Astrocyte of the hippocampus (primary cell): Measurements from ENCODE around the gene PROKR1.
"Not testable (repeated sequence)": the region's sequence is repeated elsewhere in the genome, so short reads cannot be mapped to it uniquely, and the experiment has no call there.

Experiments
- DNase-seq: peaks from one replicate; pipeline ENCODE4 v3.0.0; 2011; ENCODE audit warnings: low read depth, low spot score

Gene PROKR1

DNA sequence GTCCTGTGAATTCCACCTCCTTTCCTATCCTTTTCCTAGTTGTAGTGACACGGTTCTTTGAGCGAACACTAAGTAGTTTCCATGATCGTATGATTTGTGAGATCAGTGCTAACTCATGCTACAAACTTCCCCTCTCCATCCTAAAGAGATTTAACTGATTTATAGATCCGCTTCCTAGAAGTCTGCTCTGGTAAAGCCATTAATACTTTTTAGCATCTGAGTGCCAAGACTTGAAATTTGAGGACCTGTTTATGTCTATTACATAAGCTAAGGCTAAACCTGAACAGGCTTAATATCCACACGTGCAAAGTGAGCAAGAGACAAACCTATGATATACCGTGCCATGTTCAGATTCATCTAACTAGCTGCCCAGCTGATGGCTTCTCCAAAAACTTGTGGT is 14.9 kb downstream of the PROKR1 start:
- DNase-seq, result no peak

DNA sequence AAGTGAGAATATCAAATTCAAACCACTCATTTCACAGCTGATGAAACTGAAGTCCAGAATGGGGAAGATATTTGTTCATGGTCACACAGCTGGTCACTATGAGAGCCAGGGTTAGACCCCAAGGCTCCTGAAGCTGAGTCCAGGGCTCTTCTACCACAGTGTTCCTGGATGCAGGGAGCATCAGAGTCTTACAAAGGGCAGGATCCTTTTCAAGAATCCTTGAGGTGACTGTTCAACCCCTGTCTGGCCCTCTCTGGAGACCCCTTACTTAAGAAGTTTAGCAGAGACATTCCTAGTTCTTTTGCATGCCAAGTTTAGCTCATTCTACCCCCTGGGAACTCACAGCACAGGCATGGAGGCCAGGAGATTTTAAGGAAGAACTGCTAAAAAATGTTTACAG is 15.7 kb downstream of the PROKR1 start:
- no peak for DNase-seq

DNA sequence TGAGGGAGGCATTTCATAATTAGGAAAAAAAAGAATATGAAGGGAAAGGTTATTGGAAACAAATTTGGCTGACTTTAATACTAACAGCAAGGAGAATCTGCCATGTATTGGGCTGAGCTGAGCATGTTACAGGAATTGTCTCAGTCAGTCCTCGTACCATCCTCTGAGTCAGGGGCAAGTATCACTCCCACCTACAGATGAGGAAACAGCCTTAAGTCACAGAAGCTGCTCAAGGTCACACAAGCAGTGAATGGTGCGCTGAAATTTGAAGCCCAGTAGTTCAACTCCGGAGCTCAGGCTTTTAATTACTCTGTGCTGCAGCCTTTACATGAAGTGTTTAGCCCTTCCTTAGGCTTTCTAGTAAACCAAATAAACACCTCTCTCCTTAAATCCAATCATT is 17.3 kb downstream of the PROKR1 start:
- no peak for DNase-seq

DNA sequence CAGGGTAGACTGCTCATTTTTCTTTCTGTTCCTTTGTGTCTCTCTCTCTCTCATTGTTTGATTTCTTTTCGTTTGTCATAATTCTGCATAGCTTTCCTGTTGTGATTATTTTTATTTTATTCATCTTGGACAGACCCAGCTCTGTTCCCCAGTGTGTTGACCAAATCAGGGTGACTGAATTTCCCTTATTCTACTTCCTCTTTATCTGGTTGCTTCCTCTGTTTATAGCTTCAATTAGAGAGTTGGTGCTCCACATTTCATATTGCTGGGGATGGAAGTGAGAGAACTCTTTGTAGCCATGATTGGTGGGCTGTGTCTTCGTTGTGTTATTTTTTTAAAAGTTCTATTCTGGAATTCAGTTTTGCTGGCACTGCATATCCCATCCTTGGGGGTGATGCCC is 19.1 kb downstream of the PROKR1 start:
- DNase-seq, result no peak

DNA sequence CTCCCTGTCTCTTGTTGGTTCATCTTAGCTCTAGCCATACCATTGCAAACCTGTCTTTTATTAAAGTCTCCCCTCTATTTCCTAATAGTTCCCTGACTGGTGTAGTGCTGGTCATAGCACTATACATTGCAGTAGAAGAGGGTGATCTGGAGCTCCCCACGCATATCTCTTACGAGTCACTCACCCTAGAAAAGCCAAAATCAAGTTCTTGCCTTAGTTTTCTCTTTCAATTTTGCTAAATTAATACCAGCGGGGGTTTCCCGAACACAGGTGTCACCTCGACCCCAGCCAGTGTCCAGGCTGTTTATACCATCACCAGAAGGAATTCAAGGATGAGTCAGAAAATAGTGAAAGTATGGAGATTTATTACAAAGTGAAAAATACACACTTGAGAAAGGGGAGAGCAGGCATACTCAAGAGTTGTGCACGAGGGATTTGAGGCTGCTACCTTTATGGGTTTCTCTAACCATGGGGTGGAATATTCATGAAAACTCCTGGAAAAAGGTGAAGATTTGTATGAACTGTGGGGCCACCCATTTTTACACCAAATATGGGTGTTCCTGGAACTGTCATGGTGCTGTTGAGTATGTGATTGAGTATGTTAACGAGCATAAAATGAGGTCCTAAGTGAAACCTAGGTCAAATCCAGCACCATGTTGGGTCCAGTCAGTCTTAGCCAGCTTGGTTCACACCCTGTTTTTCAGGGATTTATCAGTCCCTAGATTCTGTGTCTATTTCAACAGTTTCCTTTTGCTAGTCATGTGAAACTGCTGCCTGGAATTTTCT is 20.2 kb downstream of the PROKR1 start:
- DNase-seq, result no peak

DNA sequence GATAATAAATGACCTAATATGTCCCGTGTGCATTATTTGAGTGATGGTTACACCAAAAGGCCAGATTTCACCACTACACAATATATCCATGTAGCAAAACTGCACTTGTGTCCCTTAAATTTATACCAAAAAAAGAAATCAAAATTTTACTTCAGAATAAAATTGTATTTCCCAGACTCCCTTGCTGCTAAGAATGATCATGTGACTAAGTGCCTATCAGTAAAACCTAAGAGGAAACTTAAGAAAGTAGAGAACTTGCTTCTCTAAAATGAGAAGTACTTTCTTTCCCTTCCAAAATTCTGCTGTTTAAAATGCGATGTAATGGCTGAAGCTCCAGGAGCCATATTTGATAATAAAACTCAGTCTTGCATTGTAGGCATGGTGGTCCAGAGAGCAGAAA is 24.0 kb downstream of the PROKR1 start:
- DNase-seq, result no peak

DNA sequence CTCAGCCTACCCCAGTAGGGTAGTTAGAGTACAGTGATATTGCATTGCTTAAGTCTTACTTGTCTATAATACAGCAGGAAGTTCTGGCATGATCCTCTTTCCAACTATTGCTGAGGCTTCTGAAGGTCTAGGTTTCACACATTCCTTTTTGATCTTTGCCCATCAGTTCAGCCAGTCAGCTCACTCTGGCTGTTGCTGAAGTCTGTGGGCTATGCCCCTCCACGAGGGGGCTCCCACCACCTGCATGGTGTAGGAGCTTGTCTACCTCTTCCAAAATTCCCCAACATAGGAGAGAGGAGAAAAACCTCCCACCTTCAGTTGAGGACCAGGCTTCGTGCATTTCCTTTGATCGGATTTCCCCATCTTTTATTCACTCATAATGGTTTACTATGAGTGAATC is 26.3 kb downstream of the PROKR1 start:
- no peak for DNase-seq

DNA sequence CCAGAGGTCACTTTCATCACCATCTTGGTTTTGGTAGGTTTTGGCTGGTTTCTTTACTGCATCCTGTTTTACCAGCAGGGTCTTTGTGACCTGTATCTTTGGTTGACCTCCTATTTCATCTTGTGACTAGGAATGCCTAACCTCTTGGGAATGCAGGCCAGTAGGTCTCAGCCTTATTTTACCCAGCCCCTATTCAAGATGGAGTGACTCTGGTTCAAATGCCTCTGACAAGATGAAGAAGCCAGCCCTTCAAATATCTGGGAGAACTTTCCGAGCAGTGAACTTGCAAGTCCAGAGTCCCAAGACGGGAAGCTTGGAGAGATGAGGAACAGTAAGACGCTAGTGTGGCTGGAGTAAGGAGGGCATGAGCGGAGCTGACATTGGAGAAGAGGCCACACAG is 28.6 kb downstream of the PROKR1 start:
- no peak for DNase-seq

DNA sequence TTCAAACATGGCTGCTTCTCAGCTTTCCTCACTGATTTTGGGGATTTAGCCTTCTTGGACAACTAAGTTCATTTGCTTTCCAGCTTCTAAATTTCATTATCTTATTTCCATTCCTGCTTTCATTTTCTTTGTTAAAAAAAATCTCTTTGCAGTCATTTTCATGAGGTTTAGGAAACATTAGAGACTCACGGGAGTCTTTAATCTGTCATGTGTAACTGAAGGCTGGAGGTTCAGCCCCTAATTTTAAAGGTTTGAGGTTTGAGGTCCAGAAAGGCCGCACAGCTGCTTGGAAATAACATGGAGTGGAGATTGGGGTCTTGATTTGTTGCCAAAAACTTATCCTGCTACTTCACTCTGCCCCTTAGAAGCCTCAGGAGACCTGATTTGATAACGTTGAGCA is 30.3 kb downstream of the PROKR1 start:
- no peak for DNase-seq

DNA sequence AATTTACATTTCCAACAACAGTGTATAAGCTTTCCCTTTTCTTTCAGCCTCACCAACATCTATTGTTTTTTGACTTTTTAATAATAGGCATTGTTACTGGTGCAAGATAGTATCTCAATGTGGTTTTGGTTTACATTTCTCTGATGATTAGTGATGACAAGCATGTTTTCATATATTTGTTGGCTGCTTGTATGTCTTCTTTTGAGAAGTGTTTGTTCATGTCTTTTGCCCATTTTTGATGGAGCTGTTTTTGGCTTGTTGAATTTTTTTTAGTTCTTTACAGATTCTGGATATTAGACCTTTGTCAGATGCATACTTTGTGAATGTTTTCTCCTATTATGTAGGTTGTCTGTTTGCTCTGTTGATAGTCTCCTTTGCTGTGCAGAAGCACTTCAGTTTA is 32.1 kb downstream of the PROKR1 start:
- no peak for DNase-seq

DNA sequence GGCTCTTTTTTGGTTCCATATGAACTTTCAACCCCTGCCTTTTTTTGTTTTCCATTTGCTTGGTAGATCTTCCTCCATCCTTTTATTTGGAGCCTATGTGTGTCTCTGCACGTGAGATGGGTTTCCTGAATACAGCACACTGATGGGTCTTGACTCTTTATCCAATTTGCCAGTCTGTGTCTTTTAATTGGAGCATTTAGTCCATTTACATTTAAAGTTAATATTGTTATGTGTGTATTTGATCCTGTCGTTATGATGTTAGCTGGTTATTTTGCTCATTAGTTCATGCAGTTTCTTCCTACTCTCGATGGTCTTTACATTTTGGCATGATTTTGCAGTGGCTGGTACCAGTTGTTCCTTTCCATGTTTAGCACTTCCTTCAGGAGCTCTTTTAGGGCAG is 34.5 kb downstream of the PROKR1 start:
- DNase-seq, result not testable (repeated sequence)

DNA sequence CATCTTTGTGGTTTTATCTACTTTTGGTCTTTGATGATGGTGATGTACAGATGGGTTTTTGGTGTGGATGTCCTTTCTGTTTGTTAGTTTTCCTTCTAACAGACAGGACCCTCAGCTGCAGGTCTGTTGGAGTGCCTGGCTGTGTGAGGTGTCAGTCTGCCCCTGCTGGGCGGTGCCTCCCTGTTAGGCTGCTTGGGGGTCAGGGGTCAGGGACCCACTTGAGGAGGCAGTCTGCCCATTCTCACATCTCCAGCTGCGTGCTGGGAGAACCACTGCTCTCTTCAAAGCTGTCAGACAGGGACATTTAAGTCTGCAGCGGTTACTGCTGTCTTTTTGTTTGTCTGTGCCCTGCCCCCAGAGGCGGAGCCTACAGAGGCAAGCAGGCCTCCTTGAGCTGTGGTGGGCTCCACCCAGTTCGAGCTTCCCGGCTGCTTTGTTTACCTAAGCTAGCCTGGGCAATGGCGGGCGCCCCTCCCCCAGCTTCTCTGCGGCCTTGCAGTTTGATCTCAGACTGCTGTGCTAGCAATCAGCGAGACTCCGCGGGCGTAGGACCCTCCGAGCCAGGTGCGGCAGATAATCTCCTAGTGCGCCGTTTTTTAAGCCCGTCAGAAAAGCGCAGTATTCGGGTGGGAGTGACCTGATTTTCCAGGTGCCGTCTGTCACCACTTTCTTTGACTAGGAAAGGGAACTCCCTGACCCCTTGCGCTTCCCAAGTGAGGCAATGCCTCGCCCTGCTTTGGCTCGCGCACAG is 36.0 kb downstream of the PROKR1 start:
- DNase-seq, result not testable (repeated sequence)

DNA sequence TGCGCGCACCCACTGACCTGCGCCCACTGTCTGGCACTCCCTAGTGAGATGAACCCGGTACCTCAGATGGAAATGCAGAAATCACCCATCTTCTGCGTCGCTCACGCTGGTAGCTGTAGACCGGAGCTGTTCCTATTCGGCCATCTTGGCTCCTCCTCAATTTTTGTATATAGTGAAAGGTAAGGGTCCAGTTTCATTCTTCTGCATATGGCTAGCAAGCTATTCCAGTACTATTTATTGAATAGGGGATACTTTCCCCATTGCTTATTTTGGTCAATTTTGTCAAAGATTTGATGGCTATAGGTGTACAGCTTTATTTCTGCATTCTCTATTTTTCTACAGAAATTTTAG is 36.5 kb downstream of the PROKR1 start:
- DNase-seq, result not testable (repeated sequence)

DNA sequence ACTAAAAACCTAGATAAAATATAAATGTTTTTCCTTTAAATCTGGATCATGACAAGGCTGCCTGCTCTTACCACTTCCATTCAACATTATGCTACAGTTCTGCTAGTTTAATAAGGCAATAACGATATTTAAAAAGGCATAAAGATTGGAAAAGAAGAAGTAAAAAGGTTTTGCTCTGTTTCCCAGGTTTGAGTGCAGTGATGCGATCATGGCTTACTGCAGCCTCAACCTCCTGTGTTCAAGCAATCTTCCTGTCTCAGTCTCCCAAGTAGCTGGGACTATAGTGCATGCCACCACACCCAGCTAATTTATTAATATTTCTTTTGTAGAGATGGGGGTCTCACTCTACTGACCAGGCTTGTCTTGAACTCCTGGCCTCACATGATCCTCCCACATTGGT is 40.8 kb downstream of the PROKR1 start:
- no peak for DNase-seq

DNA sequence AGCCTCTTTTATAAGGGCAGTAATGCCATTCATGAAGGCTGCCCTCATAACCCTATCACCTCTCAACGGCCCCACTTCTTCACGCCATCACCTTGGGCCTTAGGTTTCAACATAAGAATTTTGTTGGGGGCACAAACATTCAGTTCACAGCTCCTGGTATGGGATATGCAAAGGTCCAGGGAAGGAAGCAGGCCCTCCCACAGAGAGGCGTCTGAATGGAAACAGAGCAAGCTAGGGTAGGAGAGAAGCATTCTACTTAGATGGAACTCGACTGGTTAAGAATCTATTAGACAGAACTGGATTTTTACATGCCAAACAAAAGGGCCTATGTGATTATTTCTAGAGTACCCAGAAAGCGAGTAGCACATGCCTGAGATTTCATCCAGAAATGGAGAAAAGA is 42.8 kb downstream of the PROKR1 start:
- DNase-seq, result no peak

DNA sequence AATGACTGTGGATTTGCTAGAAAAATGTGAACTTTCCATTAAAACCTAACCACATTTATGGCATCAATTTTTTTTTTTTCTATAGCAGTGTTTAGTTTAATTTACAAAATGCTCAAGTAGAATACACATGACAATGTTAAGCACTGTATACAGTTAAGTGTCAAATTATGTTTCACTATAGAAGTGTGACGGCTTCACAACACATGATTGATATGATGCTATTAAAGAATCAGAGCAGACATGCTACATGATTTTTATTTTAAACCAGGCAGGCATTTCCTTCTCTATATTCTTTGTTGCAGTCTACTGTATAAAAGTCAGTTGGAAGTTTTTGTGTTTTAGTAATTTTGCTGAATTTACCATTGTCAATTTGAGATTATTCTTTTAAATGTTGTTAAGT is 43.6 kb downstream of the PROKR1 start:
- DNase-seq, result no peak

DNA sequence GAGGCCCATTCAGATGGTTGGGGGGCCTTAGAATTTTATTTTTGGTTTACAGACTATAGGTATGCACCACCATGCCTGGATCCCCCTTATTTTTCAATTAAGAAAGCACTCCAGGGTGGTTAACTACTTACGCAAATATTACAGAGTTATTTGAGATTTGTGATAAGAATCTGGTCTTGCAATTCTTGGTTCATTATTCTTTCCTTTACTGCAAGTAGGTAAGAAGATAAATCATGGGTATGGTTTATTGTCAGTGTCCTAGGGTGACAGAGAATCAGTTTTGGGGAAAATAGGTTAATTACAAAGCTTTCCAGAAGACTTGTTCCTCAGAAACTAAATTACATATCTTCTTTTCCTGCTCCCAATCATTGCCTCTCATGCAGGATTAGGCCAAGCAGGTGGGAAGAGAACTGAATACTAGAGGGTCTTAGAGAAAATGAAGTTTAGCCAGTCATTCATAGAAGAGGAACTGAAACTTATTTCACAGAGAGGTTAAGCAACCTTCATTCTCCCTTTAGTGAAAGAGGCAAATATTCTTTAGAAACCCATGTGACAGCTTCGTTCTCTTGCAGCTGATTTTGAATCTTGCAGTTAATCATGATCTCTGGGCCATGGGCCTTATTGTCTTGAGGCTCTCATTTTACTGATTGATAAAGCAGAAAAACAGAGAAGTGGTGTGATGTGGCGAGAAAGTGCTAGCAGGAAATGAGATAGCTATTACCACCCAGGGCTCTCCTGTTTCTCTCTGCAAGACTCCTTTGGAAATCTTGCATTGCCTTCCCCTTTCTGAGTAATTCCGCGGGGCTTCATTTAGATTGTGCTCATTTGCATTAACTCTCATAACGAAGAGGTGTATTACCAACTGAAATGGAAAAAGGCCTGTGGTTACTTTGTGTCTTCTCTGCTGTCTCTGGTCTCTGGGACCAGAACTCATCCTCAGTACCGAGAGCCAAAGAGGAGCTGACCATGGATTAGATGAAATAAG is 46.5 kb downstream of the PROKR1 start:
- no peak for DNase-seq

DNA sequence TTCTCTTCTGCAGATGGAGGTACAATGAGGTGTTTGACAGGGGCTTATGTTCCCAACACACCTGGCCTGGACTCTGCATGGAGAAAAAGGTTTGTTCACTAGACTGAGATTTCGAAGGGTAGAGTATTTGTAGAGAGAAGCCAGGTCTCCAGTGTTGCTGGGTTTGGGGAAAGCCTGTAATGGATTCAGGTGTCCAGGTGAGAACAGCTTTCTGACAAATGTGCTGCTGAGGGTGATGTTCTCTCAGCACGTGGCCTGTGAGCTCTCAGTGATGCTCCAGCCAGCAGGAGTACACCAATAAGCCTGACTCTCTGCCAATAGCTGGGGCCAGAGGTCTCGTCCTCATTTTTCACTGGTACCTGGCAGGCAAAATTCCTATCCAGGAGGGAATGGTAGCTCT is 47.5 kb downstream of the PROKR1 start:
- no peak for DNase-seq

DNA sequence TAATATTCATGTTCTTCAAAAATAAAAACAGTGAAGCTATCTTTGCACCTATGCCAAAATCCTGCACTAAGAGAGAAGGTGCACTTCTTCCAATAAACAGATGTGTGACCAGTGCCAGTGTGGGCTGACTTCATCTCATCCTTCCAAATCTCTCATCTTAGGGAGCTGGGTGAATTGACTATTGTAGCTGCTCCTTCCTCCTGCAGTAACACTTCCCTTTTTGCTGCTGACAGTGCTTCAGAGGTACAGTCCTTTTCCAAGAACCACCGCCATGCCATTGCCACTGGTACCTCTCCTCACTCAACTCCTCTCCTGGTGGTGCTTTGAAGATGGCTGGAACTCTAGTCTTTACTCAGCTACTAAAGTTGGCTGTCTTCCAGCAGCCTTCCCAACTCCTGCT is 49.1 kb downstream of the PROKR1 start:
- no peak for DNase-seq

DNA sequence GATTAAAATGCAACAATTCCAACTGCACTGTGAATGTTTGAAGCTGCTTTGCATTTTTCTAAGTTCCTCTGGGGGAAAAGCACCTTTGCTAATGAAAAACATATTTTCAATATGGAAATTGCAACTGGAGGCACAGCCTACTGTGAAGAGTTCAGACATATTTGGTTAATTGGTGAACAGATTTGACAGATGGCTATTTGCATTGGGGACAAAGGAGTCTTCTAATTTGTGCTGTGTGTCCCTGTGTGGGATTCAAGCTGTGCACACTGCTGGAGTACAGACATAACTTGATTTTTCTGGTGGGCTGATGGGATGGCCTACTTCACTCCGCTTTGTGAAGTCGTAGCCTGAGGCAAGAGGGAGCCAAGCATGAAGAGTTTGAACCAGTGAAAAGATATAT is 50.6 kb downstream of the PROKR1 start:
- no peak for DNase-seq

DNA sequence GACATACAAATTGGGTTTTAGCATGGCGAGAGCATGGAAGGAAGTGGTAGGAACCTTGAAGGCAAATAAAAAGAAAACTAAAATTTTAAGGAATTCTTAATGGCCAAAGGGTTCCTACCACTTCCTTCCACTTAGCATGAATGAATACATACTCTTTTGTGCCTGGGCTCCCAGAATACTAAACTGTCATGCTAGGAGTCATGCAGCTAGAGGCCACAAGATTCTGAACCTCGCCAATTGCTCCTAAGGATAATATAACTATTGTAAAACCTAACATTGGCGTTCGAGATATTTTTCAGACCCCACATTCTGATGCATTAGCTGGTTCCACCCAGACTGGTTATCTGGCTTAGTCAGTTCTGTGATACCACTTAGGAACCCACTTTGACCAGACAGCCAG is 52.6 kb downstream of the PROKR1 start:
- no peak for DNase-seq

DNA sequence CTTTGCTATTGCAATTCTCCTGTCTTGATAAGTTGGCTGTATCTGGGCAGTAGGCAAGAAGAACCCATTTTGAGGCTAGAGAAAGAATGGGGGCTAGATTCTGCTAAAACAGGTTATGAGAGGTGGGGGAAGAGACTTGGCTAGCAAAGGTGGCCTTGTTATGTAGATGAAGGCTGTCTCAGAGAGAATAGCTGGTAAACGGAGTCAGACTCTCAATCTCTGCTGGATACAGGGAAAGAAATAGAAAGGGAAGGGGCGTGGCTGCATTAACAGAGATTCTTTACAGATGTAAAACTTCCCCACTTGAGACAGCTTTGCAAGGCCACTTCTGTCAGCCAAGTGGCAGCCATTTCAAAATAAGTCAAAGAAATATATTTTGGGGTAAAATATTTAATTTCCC is 53.2 kb downstream of the PROKR1 start:
- DNase-seq, result no peak
